Upper lobe of right lung (tissue), 1 donor: Measurements from ENCODE around the gene MSH3. TPM values are rescaled to one million over a fixed set of nuclear protein-coding genes. Genes with fewer than 3 reads are reported as not detected.
"Not testable (repeated sequence)": the region's sequence is repeated elsewhere in the genome, so short reads cannot be mapped to it uniquely, and the experiment has no call there.

Experiments
- ATAC-seq: fragments of 200-7000 bp; cut with Tn5 transposase; one replicate; pipeline ENCODE4 v1.9.1; 2020; ENCODE audit warnings: mild to moderate bottlenecking, moderate library complexity
- DNase-seq: peaks from one replicate; pipeline ENCODE4 v3.0.0-alpha.2; 2020
- H3K27ac ChIP-seq: fragments of 200-600 bp; one replicate; pipeline ENCODE4 v1.8.0; 2022
- H3K27me3 ChIP-seq: fragments of 200-600 bp; one replicate; pipeline ENCODE4 v1.8.0; 2022; ENCODE audit warnings: mild to moderate bottlenecking
- H3K36me3 ChIP-seq: fragments of 200-600 bp; one replicate; pipeline ENCODE4 v1.8.0; 2022
- H3K4me1 ChIP-seq: fragments of 200-600 bp; one replicate; pipeline ENCODE4 v1.8.0; 2022
- H3K4me3 ChIP-seq: fragments of 200-600 bp; one replicate; pipeline ENCODE4 v1.8.0; 2022; ENCODE audit warnings: mild to moderate bottlenecking
- H3K9me3 ChIP-seq: fragments of 200-600 bp; one replicate; pipeline ENCODE4 v1.8.0; 2022
- intact Hi-C: fragments of 100-400 bp; cut with DNase I; formaldehyde crosslinking; loops from one replicate; pipeline ENCODE4 v1.11.0; 2022
- total RNA-seq: library from RNA; stranded (reverse); fragmentation: NEBNext Ultra II Directional; extraction: Animal tissue kit (Norgen Biotek cat#: 25700); gene quantifications from one replicate; pipeline ENCODE4 v1.2.1, GENCODE V29; 2021
- TF ChIP-seq, protein P1 (sequence below): fragments of 200-600 bp; IDR thresholded peaks from one replicate; pipeline ENCODE4 v1.8.0; 2022; ENCODE audit warnings: antibody characterized with exemption
- donor health status: DM: no; HTN: yes; CAD: no; lungs with severe emphysema.

MSH3 gene
- total RNA-seq, 1 donor from 2014 or later = 13.7 TPM

DNA sequence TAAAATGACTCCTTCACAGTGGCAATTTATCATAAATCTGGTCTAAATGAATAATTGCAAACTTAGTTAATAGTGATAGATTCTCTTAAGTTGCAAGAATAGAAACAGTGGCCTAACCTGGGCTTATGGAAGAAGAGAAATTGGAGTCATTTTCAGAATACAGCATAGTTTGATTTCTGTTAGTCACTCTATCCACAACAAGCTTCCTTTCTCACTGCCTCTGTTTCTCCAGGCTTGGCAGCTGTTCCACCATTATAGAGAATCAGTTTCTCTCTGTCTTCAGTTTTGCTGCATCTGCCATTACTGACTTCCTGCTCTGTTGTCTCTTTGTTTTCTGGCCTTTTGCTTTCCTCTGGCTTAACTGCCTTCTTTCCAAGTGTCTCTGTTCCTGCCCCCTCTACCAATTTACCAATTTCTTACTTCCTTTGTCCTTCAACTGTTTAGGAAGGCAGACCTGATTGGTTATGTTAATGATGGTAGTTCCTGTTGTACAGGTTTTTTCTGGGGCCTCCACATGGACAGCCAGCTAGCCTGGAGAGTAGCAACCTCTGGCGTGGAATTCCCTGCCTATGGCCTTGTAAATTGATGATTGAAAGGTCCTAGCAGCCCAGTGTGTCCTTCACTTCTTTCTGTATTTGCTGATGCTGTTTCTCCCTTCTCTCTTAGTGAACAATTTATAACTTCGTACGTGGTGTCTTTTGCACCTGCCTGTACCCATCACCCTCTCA lies 229.8 kb downstream of the MSH3 start:
- Histone ChIP-seq H3K4me1 (no peaks in the 10 kb centered on the region), H3K27ac (no peak overlapping the region), H3K36me3 (no peaks in the 10 kb centered on the region), H3K9me3 (no peaks in the 10 kb centered on the region), H3K27me3 (no peaks in the 10 kb centered on the region), H3K4me3 (no peak overlapping the region)
- intact Hi-C loops = no loop called here
- ATAC-seq (no peak), DNase-seq (no peak)
- TF ChIP-seq, protein P1, sequence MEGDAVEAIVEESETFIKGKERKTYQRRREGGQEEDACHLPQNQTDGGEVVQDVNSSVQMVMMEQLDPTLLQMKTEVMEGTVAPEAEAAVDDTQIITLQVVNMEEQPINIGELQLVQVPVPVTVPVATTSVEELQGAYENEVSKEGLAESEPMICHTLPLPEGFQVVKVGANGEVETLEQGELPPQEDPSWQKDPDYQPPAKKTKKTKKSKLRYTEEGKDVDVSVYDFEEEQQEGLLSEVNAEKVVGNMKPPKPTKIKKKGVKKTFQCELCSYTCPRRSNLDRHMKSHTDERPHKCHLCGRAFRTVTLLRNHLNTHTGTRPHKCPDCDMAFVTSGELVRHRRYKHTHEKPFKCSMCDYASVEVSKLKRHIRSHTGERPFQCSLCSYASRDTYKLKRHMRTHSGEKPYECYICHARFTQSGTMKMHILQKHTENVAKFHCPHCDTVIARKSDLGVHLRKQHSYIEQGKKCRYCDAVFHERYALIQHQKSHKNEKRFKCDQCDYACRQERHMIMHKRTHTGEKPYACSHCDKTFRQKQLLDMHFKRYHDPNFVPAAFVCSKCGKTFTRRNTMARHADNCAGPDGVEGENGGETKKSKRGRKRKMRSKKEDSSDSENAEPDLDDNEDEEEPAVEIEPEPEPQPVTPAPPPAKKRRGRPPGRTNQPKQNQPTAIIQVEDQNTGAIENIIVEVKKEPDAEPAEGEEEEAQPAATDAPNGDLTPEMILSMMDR = no peak

DNA sequence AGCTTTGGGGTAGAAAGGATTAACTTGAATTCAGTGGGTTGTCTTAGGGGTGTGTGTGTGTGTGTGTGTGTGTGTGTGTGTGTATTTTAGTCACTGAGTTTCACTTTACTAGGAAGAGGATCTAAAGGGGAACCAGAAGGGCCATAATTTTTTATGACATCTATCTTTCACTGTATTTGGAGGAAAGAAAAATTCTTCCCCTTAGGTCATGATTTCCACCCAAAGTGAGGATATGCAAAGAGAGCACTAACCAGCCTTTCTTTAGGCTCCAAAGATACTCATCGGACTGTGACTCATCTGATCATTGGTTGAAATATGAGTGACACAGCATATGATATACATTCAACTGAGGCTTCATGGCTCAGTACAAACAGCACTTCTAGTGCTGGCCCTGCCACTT lies 230.5 kb downstream of the MSH3 start:
- no peaks in the 10 kb centered on the region for H3K36me3 ChIP-seq
- intact Hi-C loops = no loop called here
- no peaks in the 10 kb centered on the region for H3K4me1 ChIP-seq
- ATAC-seq (no peak), DNase-seq (no peak)
- H3K4me3 ChIP-seq = no peak overlapping the region
- no peaks in the 10 kb centered on the region for H3K9me3 ChIP-seq
- H3K27me3 ChIP-seq = no peaks in the 10 kb centered on the region
- no peak overlapping the region for H3K27ac ChIP-seq
- TF ChIP-seq, protein P1 = no peak

DNA sequence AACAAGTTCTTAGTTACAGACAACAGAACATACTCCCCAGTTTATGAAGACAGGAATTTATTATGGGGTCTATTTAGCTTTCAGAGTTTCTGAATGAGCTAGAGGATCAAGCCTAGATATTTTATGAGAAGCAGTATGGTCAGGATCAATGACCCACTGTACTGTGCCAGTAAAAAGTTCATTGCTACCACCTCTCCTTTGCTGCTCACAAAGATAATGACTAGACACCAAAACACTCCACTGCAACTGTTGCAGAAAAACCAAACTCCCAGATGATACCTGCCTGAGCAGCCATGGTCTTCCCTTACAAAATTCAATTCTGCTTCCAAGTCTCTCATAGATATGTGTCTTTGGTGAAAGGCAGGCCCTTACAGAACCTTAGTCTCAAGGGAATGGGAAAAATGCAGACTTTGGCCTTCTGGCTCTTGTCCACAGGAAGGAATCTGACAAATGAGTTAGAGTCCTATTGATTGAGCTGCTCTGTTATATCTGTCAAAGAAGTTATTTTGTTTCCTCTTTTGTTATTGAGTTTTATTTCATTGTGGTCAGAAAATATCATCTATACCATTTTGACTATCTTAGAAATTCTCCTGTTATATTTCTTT lies 231.0 kb downstream of the MSH3 start:
- Histone ChIP-seq H3K4me3 (no peak overlapping the region), H3K36me3 (no peaks in the 10 kb centered on the region), H3K9me3 (no peaks in the 10 kb centered on the region), H3K27ac (no peak overlapping the region), H3K27me3 (no peaks in the 10 kb centered on the region), H3K4me1 (no peaks in the 10 kb centered on the region)
- TF ChIP-seq, protein P1 = no peak
- intact Hi-C loops = no loop called here
- no peak for DNase-seq
- no peak for ATAC-seq

DNA sequence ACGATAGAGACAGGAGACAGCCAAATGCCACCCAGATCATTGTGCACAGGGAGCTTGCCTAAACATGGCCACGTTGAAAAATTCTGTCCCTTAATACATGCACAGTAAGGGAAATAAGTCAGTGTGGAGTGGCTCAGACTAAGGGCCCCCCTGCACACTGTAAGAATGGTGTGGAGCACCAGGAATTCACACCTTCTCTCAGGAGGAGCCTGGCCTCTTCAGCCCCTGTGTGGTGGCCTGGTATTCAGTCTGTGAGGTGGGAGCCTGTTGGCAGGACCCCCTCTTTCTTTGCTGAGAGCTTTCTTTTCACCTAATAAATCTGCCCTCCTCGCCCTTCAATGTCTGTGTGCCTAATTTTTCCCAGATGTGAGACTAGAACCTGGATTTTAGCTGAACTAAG lies 239.6 kb downstream of the MSH3 start:
- Histone ChIP-seq H3K27ac (no peak overlapping the region), H3K36me3 (no peaks in the 10 kb centered on the region), H3K4me3 (no peak overlapping the region), H3K27me3 (no peaks in the 10 kb centered on the region), H3K4me1 (no peaks in the 10 kb centered on the region), H3K9me3 (no peaks in the 10 kb centered on the region)
- DNase-seq (no peak), ATAC-seq (no peak)
- TF ChIP-seq, protein P1 = no peak
- intact Hi-C loops = no loop called here

DNA sequence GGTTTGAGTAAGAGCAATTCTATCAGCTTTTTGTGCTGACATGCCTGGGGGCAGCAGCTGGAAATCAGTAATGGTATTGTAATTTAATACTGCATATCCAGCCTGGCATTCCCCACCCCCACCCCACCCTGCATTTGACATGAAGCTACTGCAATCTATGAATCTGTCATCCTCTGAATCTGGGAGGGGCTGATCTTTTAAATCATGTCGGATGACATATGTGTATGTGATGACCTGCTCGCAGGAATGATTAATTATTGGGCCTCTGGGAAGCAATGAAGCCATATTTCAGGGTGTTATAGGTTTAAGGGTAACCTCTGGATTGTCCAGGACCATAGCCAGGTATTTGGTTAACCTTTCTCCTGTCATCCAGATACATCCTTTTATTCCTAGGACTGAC lies 241.1 kb downstream of the MSH3 start:
- Histone ChIP-seq H3K4me1 (no peaks in the 10 kb centered on the region), H3K9me3 (no peaks in the 10 kb centered on the region), H3K27ac (no peak overlapping the region), H3K27me3 (no peaks in the 10 kb centered on the region), H3K36me3 (no peaks in the 10 kb centered on the region), H3K4me3 (no peak overlapping the region)
- no peak for DNase-seq
- no peak for ATAC-seq
- intact Hi-C loops = no loop called here
- TF ChIP-seq, protein P1 = no peak

DNA sequence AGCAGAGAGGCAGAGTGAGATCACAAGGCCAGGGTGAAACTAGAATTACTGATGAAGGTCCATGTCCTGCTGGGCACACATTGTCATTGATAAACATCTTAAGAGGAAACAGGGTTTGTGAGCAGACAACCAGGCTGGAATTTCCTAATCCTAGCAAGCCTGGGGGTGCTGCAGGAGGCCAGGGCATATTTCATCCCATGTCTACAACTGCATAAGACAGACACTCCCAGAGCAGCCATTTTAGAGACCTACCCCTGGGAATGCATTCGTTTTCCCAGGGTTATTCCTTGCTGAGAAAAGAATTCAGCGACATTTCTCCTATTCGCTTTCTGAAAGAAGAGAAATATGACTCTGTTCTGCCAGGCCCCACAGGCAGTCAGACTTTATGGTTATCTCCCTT lies 248.2 kb downstream of the MSH3 start:
- H3K27ac ChIP-seq, H3K4me3 ChIP-seq, H3K27me3 ChIP-seq, intact Hi-C loops, DNase-seq, H3K4me1 ChIP-seq, H3K9me3 ChIP-seq, ATAC-seq, H3K36me3 ChIP-seq: not testable (repeated sequence)
